Fibroblast of skin of abdomen (primary cell): ENCODE measurements around the gene INPP5A.
A peak's percentile ranks its signal among the peaks of the same experiment; 100 is the strongest.

Experiments
- DNase-seq: peaks from one replicate; pipeline ENCODE4 v3.0.0-alpha.2; 2013

INPP5A gene

DNA sequence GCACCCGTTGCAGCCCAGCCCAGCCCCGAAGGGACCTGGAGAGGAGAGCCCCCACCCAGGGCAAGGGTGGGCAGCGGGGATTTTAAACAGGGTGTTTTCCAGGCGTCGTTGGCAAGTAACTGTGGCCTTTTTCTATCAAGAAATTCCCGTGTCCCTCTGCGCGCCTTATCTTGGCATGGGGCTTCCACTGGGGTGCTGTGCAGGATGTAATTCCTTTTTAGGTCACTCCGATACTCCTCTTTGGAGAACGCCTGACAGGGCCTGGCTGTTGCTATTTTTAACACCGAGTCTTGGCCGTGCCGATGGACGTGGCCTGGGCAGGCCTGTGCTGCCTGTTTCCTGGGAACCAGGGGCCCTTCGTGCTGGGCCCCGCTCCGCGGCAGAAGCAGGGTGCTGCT, 93.8 kb downstream of the INPP5A start:
- DNase-seq, result no peak

GRCh38 chr10:132632091-132632561, 94.5 kb downstream of the INPP5A start:
- DNase-seq, result no peak

GRCh38 chr10:132632851-132633684, 95.5 kb downstream of the INPP5A start:
- DNase-seq, result peak; percentile 58

- no peak for DNase-seq
Measured at GRCh38 chr10:132634241-132634946, 96.8 kb downstream of the INPP5A start.

- DNase-seq, result no peak
Measured at GRCh38 chr10:132634947-132635271, 97.3 kb downstream of the INPP5A start.

DNA sequence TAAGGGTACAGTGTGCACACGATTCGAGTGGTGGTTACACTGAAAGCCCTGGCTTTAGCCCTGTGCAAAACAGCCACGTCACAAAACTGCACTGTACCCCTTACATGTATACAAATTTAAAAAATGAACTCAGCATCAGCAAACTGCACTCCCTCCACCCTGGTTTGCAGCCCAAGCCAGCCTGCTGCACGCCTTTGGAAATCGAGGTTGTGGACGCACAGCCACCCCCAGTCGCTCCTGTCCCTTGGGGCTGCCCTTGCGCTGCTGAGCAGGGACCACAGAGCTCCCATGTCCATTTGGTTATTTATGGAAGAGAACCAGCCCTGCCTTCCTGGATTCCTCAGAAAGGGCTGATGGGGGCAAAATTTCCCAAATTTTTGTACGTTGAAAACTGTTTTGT, 98.8 kb downstream of the INPP5A start:
- no peak for DNase-seq

GRCh38 chr10:132637477-132638129, 100.0 kb downstream of the INPP5A start:
- DNase-seq, result peak; percentile 63

DNA sequence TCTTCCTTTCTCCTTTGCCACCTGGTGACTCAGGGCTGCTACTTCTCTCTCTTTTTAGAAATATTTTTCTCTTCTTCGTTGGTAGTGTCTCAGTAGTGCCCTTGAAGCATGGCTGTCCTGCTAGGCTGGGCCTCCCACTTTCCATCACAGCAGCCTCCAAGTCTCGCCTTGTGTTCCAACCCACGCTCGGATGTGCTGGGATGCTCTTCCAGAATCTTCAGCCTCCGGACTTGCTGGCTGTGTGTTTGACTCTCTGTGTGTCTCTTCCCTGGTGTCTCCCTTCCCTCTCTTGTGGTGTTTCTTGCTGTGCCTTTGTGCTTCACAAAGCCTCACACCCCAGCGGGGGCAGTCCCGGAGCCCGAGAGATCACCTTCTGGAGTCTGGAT, 100.5 kb downstream of the INPP5A start:
- DNase-seq, result no peak

GRCh38 chr10:132639470-132639869, 101.9 kb downstream of the INPP5A start:
- no peak for DNase-seq

GRCh38 chr10:132640326-132641125, 102.9 kb downstream of the INPP5A start:
- DNase-seq, result no peak

GRCh38 chr10:132641401-132641800, 103.8 kb downstream of the INPP5A start:
- no peak for DNase-seq

DNA sequence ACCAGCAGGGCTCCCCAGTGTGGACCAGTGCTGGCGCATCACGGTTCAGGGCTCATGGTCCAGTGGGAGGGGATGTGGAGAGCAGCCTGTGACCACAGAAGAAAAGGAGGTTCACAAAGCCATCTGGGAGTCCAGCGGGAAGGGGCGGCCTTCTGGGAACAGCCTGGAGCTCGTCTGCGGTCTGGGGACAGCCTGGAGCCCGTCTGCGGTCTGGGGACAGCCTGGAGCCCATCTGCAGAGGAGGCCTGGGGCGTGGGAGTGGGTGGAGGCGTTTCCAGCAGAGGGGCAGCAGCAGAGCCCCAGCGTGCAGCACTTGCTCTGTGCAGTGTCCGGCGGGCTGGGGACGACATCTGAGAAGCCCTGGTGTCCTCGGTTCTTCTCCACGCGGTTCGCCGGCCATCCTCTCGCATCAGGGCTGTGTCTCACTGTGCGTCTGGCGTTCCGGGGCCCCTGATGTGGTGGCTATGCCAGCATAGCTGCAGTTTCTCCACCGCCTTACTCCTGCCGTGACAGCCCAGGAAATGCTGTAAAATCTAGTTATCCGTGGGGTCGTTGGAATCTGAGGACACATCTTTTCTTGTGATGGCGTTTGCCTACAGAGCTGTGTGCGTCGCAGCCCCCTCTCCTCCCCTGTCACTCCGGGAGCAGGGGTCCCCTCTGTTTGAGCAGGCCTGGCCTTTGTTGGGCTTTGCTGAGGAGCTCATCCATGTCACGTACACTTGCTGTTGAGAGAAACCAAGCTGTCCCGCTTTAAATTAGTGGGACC, 104.6 kb downstream of the INPP5A start:
- DNase-seq, result no peak

DNA sequence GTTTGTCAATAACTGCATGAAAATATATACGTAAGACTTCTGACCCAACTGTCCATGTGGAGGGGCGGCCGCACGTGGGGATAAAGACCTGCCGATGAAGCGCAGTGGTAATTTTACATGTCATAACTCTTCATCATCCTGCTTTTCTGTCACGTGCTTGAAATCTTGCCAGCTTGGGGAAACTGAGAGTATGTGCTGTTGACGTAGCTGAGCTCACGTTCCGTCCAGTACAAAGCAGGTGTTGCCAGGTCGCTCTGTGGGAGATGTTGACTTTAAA, 105.1 kb downstream of the INPP5A start:
- no peak for DNase-seq

- DNase-seq, result no peak
Measured at GRCh38 chr10:132643709-132644526, 106.3 kb downstream of the INPP5A start.

DNA sequence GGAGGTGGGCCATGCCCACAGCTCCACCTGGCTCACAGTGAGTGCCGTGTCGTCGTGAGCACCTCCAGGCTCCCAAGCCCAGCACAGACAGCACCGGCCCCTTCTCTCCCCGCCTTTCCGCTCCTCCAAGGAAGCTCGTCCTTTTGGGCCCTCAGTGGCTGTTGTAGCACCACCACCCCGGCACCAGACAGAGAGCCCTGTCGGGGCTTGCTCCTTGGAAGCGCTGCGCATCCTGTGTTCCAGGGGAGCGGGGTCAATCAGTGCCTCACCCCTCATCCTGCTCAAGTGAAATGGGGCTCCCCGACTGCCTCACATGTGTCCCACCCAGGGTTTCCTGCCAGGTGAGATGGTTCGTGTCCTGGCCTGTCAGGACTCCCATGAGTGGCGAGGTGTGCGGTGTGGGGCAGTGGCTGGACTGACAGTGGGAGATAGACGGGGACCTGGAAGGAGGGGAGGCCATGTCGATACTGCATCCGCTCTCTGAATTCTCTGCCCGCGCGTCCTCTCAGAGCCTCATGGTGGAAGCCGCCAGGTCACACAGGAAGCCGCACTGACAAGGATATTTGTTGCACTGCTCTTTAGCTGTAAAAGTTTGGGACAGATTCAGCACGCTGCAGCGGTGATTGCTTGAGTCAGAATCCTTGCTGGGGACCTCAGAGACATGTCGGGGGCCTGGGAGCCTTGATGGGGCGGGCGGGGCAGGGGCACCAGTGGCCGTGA, 107.1 kb downstream of the INPP5A start:
- DNase-seq, result no peak

GRCh38 chr10:132645247-132645530, 107.6 kb downstream of the INPP5A start:
- DNase-seq, result no peak

DNA sequence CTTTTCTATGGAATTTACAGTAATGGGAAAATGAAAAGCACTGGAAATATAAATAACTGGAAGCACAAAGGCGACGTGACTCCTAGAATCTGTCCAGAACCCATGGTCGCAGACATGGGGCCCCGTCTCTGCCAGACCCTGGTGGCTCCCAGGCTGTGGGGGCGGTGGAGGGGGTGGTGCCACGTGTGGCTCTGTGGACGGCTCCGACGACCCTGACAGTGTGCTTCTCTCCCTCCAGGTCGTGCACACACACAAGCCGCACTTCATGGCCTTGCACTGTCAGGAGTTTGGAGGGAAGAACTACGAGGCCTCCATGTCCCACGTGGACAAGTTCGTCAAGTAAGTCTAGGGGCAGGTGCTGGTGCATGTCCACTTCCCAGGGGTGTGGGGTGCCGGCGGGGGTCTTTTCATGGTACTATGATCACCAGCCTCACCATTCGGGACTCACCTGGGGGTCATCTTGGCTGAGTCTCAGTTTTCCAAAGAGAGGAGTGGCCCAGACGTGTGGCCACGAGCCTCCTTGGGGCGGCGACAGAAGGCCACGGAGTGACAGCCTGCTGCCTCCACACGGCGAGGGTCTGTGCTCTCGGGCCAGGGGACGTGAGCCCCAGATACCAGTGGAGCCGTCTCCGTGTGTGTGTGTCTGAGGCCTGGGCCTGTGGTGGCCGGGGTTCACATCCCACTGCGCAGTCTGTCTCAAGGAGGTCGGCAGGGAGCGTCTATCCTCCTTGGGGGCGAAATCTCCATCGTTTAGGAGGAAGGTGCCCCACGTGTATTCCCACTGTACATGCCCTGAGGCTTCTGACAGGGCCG, 108.2 kb downstream of the INPP5A start:
- DNase-seq, result no peak

DNA sequence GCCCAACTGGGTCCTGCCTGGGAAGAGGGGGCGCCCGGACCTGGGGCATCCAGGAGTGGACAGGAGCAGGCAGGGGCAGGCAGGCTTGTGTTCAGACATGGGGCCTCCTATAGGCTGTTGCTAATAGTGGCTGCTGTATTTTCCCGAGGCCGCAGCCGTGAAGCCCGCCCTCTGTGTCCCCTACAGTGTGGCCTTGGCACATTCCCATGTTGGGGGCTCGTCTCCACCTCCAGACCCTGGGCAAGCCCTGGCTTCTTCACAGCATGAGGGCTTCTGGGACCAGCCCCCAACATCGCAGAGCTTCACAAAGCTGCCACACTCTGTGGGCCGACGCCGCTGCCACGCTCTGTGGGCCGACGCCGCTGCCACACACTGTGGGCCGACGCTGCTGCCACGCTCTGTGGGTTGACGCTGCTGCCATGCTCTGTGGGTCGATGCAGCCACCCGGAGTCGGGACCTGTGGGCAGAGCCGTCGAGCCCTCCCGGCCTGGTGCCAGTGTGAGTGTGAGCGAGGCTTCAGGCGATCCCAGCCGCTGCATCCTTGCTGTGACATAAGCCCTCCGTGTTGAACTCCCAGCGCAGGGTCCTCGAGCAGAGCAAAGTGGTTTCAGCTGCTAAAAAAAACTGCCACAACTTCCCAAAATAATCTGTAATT, 109.0 kb downstream of the INPP5A start:
- DNase-seq, result no peak

- DNase-seq, result no peak
Measured at GRCh38 chr10:132647424-132647823, 109.8 kb downstream of the INPP5A start.
